Motor neuron (in vitro differentiated cells): Measurements from ENCODE around the gene GLIS1. TPM values are rescaled to one million over a fixed set of nuclear protein-coding genes. Genes with fewer than 3 reads are reported as not detected.
A peak's percentile ranks its signal among the peaks of the same experiment; 100 is the strongest.

Experiments used
- ATAC-seq, 8 experiments: fragments of 200-7000 bp; cut with Tn5 transposase; replicated peaks in 6 of 8; 2 replicates each; pipeline ENCODE4 v1.8.0; 2021; ENCODE audit warnings: mild to moderate bottlenecking in 8 of 8, moderate library complexity in 8 of 8
- H3K27ac ChIP-seq, 2 donors: fragments of 250-450 bp; sonication (Bioruptor Pico); 2 replicates each; pipeline ENCODE4 v1.9.0; 2021; ENCODE audit warnings: antibody characterized with exemption in 2 of 2, mild to moderate bottlenecking in 2 of 2, moderate library complexity in 1 of 2
- H3K4me1 ChIP-seq, 2 donors: fragments of 250-450 bp; sonication (Bioruptor Pico); replicated peaks in 1 of 2; 2 replicates each; pipeline ENCODE4 v1.6.1; 2021; ENCODE audit warnings: antibody characterized with exemption in 2 of 2, mild to moderate bottlenecking in 2 of 2, moderate library complexity in 1 of 2
- H3K4me3 ChIP-seq, 5 donors: fragments of 250-450 bp; sonication (Bioruptor Pico); 2 replicates each; pipeline ENCODE4 v1.9.0; 2021; ENCODE audit warnings: antibody characterized with exemption in 5 of 5, mild to moderate bottlenecking in 5 of 5, moderate library complexity in 4 of 5
- WGBS, 10 experiments: fragments of 450-650 bp; shearing (Covaris generic); methylation state at CpG; one replicate each; pipeline ENCODE4 v1.0.0; 2022; 5-methylcytosine and 5-hydroxymethylcytosine counted together
- in situ Hi-C, 9 experiments: fragments of 400-800 bp; cut with MboI; loops; one replicate each; pipeline ENCODE4 v1.15.0; 2021; ENCODE audit warnings: low sequenced_read_pairs in 9 of 9, low pct_unique_long_range_greater_than_20kb in 2 of 9; ENCODE audit not compliant: unreplicated experiment in 9 of 9
- total RNA-seq, 8 experiments: library from RNA; unstranded; fragments of 300-600 nt; gene quantifications; 2 replicates each; pipeline versions ENCODE4 v1.2.3 to v1.2.4, GENCODE V29; 2022

The GLIS1 gene
- total RNA-seq, 8 experiments from 2014 or later = 0.14 to 4.7 (median 0.33) TPM

GRCh38 chr1:53535226-53535625, 203.7 kb downstream of the GLIS1 start:
- 71 to 100% (median 90%) methylated on average over 1 to 5 of the region's 5 CpGs; no CpG with 5 or more reads in 3 of the 10 experiments for WGBS, 10 experiments
- in situ Hi-C loops = no loop called here
- Histone ChIP-seq H3K4me1 (peaks cover 0 to 9% of the 10 kb centered on the region in 2 donors), H3K4me3 (no peak overlapping the region), H3K27ac (no peak overlapping the region)
- no peak for ATAC-seq

GRCh38 chr1:53532912-53533311, 206.1 kb downstream of the GLIS1 start:
- peaks cover 2 to 9% of the 10 kb centered on the region in 2 donors for H3K4me1 ChIP-seq
- no peak overlapping the region for H3K4me3 ChIP-seq

GRCh38 chr1:53532377-53532776, 206.6 kb downstream of the GLIS1 start:
- Histone ChIP-seq H3K4me3 (no peak overlapping the region), H3K4me1 (peaks cover 8 to 13% of the 10 kb centered on the region in 2 donors), H3K27ac (no peak overlapping the region)
- in situ Hi-C loops = no loop called here
- 33 to 100% (median 80%) methylated on average over 1 to 5 of the region's 9 CpGs; no CpG with 5 or more reads in 3 of the 10 experiments for WGBS, 10 experiments
- ATAC-seq = peak in 1 of 8 experiments; percentile 31

More at GRCh38 chr1:53532912-53533311, 206.1 kb downstream of the GLIS1 start:
- 50 to 100% (median 81%) methylated on average over 1 to 4 of the region's 4 CpGs; no CpG with 5 or more reads in 2 of the 10 experiments for WGBS, 10 experiments
- H3K27ac ChIP-seq = no peak overlapping the region
- peak in 1 of 8 experiments; percentile 77 for ATAC-seq
- in situ Hi-C loops = no loop called here

- Histone ChIP-seq H3K27ac (no peak overlapping the region), H3K4me3 (no peak overlapping the region), H3K4me1 (peaks cover 22 to 26% of the 10 kb centered on the region in 2 donors)
- 70 to 100% (median 86%) methylated on average over 2 to 5 of the region's 5 CpGs; no CpG with 5 or more reads in 6 of the 10 experiments for WGBS, 10 experiments
- in situ Hi-C loops = no loop called here
- no peak for ATAC-seq
Observed at GRCh38 chr1:53530550-53530949, 208.4 kb downstream of the GLIS1 start.

GRCh38 chr1:53529555-53529954, 209.4 kb downstream of the GLIS1 start:
- peaks cover 30 to 34% of the 10 kb centered on the region in 2 donors for H3K4me1 ChIP-seq
- no peak overlapping the region for H3K4me3 ChIP-seq
- no peak overlapping the region for H3K27ac ChIP-seq
- no peak for ATAC-seq
- in situ Hi-C loops = no loop called here
- 77 to 100% (median 92%) methylated on average over 1 to 13 of the region's 14 CpGs; no CpG with 5 or more reads in 5 of the 10 experiments for WGBS, 10 experiments

- peaks cover 34 to 37% of the 10 kb centered on the region in 2 donors for H3K4me1 ChIP-seq
- in situ Hi-C loops = no loop called here
- no peak overlapping the region for H3K4me3 ChIP-seq
- H3K27ac ChIP-seq = peak overlapping the region in 1 of 2 donors; percentile 67
- no peak for ATAC-seq
- 40 to 100% (median 86%) methylated on average over 1 to 7 of the region's 7 CpGs; no CpG with 5 or more reads in 4 of the 10 experiments for WGBS, 10 experiments
Observed at GRCh38 chr1:53527368-53527767, 211.6 kb downstream of the GLIS1 start.

GRCh38 chr1:53526451-53527101, 212.4 kb downstream of the GLIS1 start:
- H3K27ac ChIP-seq = peak overlapping the region; percentile 24 to 67
- peak; percentile 74 to 92 (median 88) for ATAC-seq
- no peak overlapping the region for H3K4me3 ChIP-seq
- peaks cover 37% of the 10 kb centered on the region in 2 donors for H3K4me1 ChIP-seq
- WGBS, 10 experiments = 17 to 71% (median 37%) methylated on average over 1 to 7 of the region's 29 CpGs; no CpG with 5 or more reads in 4 of the 10 experiments
- in situ Hi-C loops = no loop called here

- no peak for ATAC-seq
- Histone ChIP-seq H3K27ac (peak overlapping the region in 1 of 2 donors; percentile 67), H3K4me1 (peaks cover 37% of the 10 kb centered on the region in 2 donors), H3K4me3 (no peak overlapping the region)
- in situ Hi-C loops = no loop called here
- 80 to 88% (median 86%) methylated on average over 4 to 10 of the region's 11 CpGs; no CpG with 5 or more reads in 6 of the 10 experiments for WGBS, 10 experiments
Observed at GRCh38 chr1:53525595-53525994, 213.4 kb downstream of the GLIS1 start.

- Histone ChIP-seq H3K27ac (no peak overlapping the region), H3K4me1 (peaks cover 37% of the 10 kb centered on the region in 2 donors), H3K4me3 (no peak overlapping the region)
- peak in 6 of 8 experiments; percentile 20 to 64 (median 42) for ATAC-seq
- in situ Hi-C loops = no loop called here
- WGBS, 10 experiments = 80 to 100% (median 86%) methylated on average over 1 to 20 of the region's 35 CpGs; no CpG with 5 or more reads in 4 of the 10 experiments
Observed at GRCh38 chr1:53524428-53525375, 214.3 kb downstream of the GLIS1 start.

GRCh38 chr1:53521924-53522552, 216.9 kb downstream of the GLIS1 start:
- in situ Hi-C loops = no loop called here
- ATAC-seq = no peak
- Histone ChIP-seq H3K27ac (no peak overlapping the region), H3K4me1 (peaks cover 42 to 43% of the 10 kb centered on the region in 2 donors), H3K4me3 (no peak overlapping the region)
- WGBS, 10 experiments = 0 to 100% (median 78%) methylated on average over 1 to 11 of the region's 11 CpGs; no CpG with 5 or more reads in 1 of the 10 experiments

GRCh38 chr1:53520481-53520880, 218.5 kb downstream of the GLIS1 start:
- ATAC-seq = no peak
- Histone ChIP-seq H3K4me3 (no peak overlapping the region), H3K4me1 (peaks cover 31% of the 10 kb centered on the region in 2 donors), H3K27ac (no peak overlapping the region)
- WGBS, 10 experiments = 93 to 94% (median 93%) methylated on average over 4 to 10 of the region's 13 CpGs; no CpG with 5 or more reads in 7 of the 10 experiments
- in situ Hi-C loops = no loop called here

- H3K27ac ChIP-seq = no peak overlapping the region
- no peak overlapping the region for H3K4me3 ChIP-seq
- no peak for ATAC-seq
- in situ Hi-C loops = no loop called here
- 20 to 100% (median 78%) methylated on average over 1 to 6 of the region's 8 CpGs; no CpG with 5 or more reads in 2 of the 10 experiments for WGBS, 10 experiments
- H3K4me1 ChIP-seq = peaks cover 22 to 24% of the 10 kb centered on the region in 2 donors
Observed at GRCh38 chr1:53519421-53519820, 219.5 kb downstream of the GLIS1 start.
